SKM-1 treated with dmso at 0.1 percent for 144 hours (cell line): Measurements from ENCODE around the gene ZNF442.
"Not testable (repeated sequence)": the region's sequence is repeated elsewhere in the genome, so short reads cannot be mapped to it uniquely, and the experiment has no call there.

Experiments used
- DNase-seq: peaks from one replicate; lab custom pipeline; 2025; ENCODE audit not compliant: unreplicated experiment; lab: John Stamatoyannopoulos, UW

ZNF442 gene

GRCh38 chr19:12331211-12331941 is 34.1 kb downstream of the ZNF442 start:
- DNase-seq, result no peak

DNA sequence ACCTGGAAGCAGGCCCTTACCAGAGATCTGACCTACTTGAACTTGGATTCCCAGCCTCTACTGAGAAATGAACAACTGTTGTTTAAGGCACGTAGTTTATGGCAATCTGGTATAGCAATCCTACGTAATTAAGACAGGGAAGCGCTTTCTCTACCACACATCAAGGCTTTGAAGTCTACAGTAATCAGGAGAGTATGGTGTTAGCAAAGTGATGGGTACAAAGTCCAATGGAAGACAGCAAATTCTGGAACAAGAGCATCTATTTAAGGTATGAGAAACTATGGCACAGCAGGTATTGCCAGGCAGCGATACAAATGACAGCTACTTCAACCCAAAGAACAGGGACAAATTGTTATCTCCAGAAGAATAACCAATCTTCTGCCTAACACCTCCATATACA is 35.1 kb downstream of the ZNF442 start:
- no peak for DNase-seq

GRCh38 chr19:12325690-12326089 is 39.8 kb downstream of the ZNF442 start:
- no peak for DNase-seq

- no peak for DNase-seq
Observed at GRCh38 chr19:12318782-12319413, 46.6 kb downstream of the ZNF442 start.

GRCh38 chr19:12314553-12314952 is 50.9 kb downstream of the ZNF442 start:
- no peak for DNase-seq

DNA sequence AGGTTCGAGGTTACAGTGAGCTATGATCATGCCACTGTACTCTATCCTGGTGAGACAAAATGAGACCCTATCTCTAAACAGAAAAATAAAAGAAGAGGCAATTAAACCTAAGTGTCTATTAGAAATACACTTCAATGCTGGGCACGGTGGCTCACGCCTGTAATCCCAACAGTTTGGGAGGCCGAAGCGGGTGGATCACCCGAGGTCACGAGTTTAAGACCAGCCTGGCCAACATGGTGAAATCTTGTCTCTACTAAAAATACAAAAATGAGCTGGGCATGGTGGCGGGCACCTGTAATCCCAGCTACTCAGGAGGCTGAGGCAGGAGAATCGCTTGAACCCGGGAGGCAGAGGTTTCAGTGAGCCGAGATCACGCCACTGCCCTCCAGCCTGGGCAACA is 56.6 kb downstream of the ZNF442 start:
- DNase-seq, result not testable (repeated sequence)
